ENCODE measurements around the gene LMO1.

Gene LMO1

GRCh38 chr11:8190431-8190830, 73.2 kb downstream of the LMO1 start:
- no peak overlapping the region for H3K4me3 ChIP-seq (ENCODE audit: low read depth, low read length)
- TF ChIP-seq CTCF (IDR thresholded peaks at IDR 0.05; ENCODE audit: insufficient read depth, low read depth, low read length, missing control alignments), result no peak
- DNase-seq (ENCODE audit: low read depth), result no peak

- no peak for TF ChIP-seq CTCF (IDR thresholded peaks at IDR 0.05; ENCODE audit: insufficient read depth, low read depth, low read length, missing control alignments)
- DNase-seq (ENCODE audit: low read depth), result no peak
- H3K4me3 ChIP-seq (ENCODE audit: low read depth, low read length), result no peak overlapping the region
Observed at GRCh38 chr11:8186429-8186828, 77.2 kb downstream of the LMO1 start.

- DNase-seq (ENCODE audit: low read depth), result no peak
- no peak overlapping the region for H3K4me3 ChIP-seq (ENCODE audit: low read depth, low read length)
- TF ChIP-seq CTCF (IDR thresholded peaks at IDR 0.05; ENCODE audit: insufficient read depth, low read depth, low read length, missing control alignments), result no peak
Observed at GRCh38 chr11:8183111-8183510, 80.6 kb downstream of the LMO1 start.

- no peak for TF ChIP-seq CTCF (IDR thresholded peaks at IDR 0.05; ENCODE audit: insufficient read depth, low read depth, low read length, missing control alignments)
- DNase-seq (ENCODE audit: low read depth), result no peak
- no peak overlapping the region for H3K4me3 ChIP-seq (ENCODE audit: low read depth, low read length)
Observed at GRCh38 chr11:8180469-8180868, 83.2 kb downstream of the LMO1 start.

- TF ChIP-seq CTCF (IDR thresholded peaks at IDR 0.05; ENCODE audit: insufficient read depth, low read depth, low read length, missing control alignments), result no peak
- H3K4me3 ChIP-seq (ENCODE audit: low read depth, low read length), result no peak overlapping the region
- DNase-seq (ENCODE audit: low read depth), result no peak
Observed at GRCh38 chr11:8178297-8178696, 85.4 kb downstream of the LMO1 start.

GRCh38 chr11:8177136-8177535, 86.5 kb downstream of the LMO1 start:
- no peak for DNase-seq (ENCODE audit: low read depth)
- no peak for TF ChIP-seq CTCF (IDR thresholded peaks at IDR 0.05; ENCODE audit: insufficient read depth, low read depth, low read length, missing control alignments)
- no peak overlapping the region for H3K4me3 ChIP-seq (ENCODE audit: low read depth, low read length)

Measured in GM12865 (cell line).